ENCODE results near the gene NBEAL2. TPM values are rescaled to one million over a fixed set of nuclear protein-coding genes. Genes with fewer than 3 reads are reported as not detected.

The NBEAL2 gene
- total and polyA plus RNA-seq, 2 of the 8 experiments (the other 6 are each of a cell fraction or from before 2014, with no cell fraction given) = 27.3 to 46.9 TPM

- no peak for TF ChIP-seq EGR1 (IDR thresholded peaks at IDR 0.05; ENCODE audit: borderline replicate concordance, low read depth, low read length)
- TF ChIP-seq SP1 (IDR thresholded peaks at IDR 0.05; ENCODE audit: low read depth, low read length) = no peak
- no peak for TF ChIP-seq USF2 (IDR thresholded peaks at IDR 0.05; ENCODE audit: low read length)
These were observed 48.7 kb downstream of the NBEAL2 start (continued) for GRCh38 chr3:47028146-47028545.
